Measurements from ENCODE around the gene DEGS2.

DNA sequence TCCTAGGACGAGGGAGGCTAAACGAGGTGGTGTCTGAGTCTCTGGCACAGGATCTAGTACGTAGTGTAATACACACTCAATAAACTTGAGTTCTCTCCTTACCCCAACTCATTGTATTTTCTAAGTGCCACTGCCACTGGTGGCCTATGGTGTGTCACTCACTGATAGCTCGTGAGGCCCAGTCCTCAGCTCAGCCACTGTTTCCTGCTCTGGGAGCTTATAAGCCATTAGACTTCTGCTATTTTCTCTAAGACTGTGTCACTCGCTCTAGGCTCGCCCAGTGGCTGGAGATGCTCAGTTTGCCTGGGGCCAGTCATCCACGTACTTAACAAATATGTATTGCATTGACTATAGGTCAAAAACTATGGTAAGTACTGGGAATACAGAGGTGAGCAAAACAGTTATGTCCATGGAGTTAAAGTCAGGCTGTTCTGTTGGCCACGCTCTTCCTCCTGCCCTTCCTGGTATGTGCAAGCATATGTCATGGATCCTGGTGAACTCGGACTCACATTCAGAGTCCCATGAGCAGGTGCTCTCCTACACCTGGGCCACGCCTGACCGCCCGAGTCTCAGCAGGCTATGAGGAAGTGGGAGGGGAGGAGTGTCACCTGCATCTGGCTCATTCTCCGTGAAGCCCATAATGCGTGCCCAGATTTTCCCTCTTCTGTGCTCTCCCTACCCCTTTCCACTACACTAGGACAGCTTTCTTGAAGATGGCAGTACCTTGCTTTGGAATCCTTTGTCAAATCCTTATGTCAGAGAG, 41.6 kb downstream of the DEGS2 start:
- TF ChIP-seq, protein P1, sequence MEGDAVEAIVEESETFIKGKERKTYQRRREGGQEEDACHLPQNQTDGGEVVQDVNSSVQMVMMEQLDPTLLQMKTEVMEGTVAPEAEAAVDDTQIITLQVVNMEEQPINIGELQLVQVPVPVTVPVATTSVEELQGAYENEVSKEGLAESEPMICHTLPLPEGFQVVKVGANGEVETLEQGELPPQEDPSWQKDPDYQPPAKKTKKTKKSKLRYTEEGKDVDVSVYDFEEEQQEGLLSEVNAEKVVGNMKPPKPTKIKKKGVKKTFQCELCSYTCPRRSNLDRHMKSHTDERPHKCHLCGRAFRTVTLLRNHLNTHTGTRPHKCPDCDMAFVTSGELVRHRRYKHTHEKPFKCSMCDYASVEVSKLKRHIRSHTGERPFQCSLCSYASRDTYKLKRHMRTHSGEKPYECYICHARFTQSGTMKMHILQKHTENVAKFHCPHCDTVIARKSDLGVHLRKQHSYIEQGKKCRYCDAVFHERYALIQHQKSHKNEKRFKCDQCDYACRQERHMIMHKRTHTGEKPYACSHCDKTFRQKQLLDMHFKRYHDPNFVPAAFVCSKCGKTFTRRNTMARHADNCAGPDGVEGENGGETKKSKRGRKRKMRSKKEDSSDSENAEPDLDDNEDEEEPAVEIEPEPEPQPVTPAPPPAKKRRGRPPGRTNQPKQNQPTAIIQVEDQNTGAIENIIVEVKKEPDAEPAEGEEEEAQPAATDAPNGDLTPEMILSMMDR (IDR thresholded peaks at IDR 0.05): no peak
- TF ChIP-seq, protein P2, sequence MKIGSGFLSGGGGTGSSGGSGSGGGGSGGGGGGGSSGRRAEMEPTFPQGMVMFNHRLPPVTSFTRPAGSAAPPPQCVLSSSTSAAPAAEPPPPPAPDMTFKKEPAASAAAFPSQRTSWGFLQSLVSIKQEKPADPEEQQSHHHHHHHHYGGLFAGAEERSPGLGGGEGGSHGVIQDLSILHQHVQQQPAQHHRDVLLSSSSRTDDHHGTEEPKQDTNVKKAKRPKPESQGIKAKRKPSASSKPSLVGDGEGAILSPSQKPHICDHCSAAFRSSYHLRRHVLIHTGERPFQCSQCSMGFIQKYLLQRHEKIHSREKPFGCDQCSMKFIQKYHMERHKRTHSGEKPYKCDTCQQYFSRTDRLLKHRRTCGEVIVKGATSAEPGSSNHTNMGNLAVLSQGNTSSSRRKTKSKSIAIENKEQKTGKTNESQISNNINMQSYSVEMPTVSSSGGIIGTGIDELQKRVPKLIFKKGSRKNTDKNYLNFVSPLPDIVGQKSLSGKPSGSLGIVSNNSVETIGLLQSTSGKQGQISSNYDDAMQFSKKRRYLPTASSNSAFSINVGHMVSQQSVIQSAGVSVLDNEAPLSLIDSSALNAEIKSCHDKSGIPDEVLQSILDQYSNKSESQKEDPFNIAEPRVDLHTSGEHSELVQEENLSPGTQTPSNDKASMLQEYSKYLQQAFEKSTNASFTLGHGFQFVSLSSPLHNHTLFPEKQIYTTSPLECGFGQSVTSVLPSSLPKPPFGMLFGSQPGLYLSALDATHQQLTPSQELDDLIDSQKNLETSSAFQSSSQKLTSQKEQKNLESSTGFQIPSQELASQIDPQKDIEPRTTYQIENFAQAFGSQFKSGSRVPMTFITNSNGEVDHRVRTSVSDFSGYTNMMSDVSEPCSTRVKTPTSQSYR (CRISPR knock-in tag; IDR thresholded peaks at IDR 0.05): no peak
- TF ChIP-seq JUN (CRISPR knock-in tag; IDR thresholded peaks at IDR 0.05) (no peak), CREM (CRISPR knock-in tag; IDR thresholded peaks at IDR 0.05) (no peak), FOXK1 (CRISPR knock-in tag; IDR thresholded peaks at IDR 0.05) (no peak)
- TF ChIP-seq, protein P3, sequence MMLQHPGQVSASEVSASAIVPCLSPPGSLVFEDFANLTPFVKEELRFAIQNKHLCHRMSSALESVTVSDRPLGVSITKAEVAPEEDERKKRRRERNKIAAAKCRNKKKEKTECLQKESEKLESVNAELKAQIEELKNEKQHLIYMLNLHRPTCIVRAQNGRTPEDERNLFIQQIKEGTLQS (CRISPR knock-in tag; conservative IDR thresholded peaks at IDR 0.05): no peak
- TF ChIP-seq, protein P4, sequence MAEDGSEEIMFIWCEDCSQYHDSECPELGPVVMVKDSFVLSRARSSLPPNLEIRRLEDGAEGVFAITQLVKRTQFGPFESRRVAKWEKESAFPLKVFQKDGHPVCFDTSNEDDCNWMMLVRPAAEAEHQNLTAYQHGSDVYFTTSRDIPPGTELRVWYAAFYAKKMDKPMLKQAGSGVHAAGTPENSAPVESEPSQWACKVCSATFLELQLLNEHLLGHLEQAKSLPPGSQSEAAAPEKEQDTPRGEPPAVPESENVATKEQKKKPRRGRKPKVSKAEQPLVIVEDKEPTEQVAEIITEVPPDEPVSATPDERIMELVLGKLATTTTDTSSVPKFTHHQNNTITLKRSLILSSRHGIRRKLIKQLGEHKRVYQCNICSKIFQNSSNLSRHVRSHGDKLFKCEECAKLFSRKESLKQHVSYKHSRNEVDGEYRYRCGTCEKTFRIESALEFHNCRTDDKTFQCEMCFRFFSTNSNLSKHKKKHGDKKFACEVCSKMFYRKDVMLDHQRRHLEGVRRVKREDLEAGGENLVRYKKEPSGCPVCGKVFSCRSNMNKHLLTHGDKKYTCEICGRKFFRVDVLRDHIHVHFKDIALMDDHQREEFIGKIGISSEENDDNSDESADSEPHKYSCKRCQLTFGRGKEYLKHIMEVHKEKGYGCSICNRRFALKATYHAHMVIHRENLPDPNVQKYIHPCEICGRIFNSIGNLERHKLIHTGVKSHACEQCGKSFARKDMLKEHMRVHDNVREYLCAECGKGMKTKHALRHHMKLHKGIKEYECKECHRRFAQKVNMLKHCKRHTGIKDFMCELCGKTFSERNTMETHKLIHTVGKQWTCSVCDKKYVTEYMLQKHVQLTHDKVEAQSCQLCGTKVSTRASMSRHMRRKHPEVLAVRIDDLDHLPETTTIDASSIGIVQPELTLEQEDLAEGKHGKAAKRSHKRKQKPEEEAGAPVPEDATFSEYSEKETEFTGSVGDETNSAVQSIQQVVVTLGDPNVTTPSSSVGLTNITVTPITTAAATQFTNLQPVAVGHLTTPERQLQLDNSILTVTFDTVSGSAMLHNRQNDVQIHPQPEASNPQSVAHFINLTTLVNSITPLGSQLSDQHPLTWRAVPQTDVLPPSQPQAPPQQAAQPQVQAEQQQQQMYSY (CRISPR knock-in tag; IDR thresholded peaks at IDR 0.05): no peak

Measured in WTC11 (cell line).